Upper lobe of left lung (tissue), 4 donors: Measurements from ENCODE around the gene MDM2.

Experiments
- POLR2AphosphoS5 ChIP-seq, 2 donors: sonication (generic); formaldehyde crosslinking; IDR thresholded peaks; one replicate each; pipeline ENCODE4 v1.5.1; 2017; ENCODE audit warnings: antibody characterized with exemption in 2 of 2
- TF ChIP-seq, protein P1 (sequence below), 6 experiments: fragments of 450-650 bp in 4 of 6; fragments of 200-600 bp in 2 of 6; sonication (generic) in 2 of 6; IDR thresholded peaks; one replicate each; pipeline ENCODE4 v1.5.1; 2016 to 2019; ENCODE audit warnings: antibody characterized with exemption in 6 of 6

- TF ChIP-seq, protein P1, sequence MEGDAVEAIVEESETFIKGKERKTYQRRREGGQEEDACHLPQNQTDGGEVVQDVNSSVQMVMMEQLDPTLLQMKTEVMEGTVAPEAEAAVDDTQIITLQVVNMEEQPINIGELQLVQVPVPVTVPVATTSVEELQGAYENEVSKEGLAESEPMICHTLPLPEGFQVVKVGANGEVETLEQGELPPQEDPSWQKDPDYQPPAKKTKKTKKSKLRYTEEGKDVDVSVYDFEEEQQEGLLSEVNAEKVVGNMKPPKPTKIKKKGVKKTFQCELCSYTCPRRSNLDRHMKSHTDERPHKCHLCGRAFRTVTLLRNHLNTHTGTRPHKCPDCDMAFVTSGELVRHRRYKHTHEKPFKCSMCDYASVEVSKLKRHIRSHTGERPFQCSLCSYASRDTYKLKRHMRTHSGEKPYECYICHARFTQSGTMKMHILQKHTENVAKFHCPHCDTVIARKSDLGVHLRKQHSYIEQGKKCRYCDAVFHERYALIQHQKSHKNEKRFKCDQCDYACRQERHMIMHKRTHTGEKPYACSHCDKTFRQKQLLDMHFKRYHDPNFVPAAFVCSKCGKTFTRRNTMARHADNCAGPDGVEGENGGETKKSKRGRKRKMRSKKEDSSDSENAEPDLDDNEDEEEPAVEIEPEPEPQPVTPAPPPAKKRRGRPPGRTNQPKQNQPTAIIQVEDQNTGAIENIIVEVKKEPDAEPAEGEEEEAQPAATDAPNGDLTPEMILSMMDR (IDR thresholded peaks at IDR 0.05): no peak
- TF ChIP-seq POLR2AphosphoS5 (IDR thresholded peaks at IDR 0.05): no peak
Observed at GRCh38 chr12:68878846-68879245, 70.9 kb downstream of the MDM2 start.
